ENCODE measurements around the gene STK10.
"Not testable (repeated sequence)": the region's sequence is repeated elsewhere in the genome, so short reads cannot be mapped to it uniquely, and the experiment has no call there.

The STK10 gene

DNA sequence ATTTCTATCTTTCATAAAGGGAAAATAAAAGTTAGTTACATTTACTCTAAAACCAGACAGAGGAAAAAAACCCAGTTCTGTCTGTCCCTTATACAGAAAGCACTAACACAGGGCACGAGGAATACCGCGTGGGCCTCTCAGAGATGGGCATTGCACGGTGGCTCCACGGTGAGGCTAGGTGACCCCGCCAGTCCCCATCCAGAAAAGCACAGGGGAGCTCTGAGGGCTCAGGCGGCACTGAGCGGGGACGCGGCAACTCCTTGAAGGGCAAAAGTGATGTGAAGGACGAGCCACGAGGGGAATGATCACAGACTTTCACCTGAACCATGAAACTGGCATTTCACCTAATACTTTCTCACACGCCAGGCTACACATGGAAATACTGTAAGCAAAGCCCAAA, 145.8 kb downstream of the STK10 start:
- intact Hi-C loops (cut with micrococcal nuclease), result no loop called here
- H3K4me1 Mint-ChIP-seq (ENCODE audit: low read depth), result peaks cover 34% of the 10 kb centered on the region

DNA sequence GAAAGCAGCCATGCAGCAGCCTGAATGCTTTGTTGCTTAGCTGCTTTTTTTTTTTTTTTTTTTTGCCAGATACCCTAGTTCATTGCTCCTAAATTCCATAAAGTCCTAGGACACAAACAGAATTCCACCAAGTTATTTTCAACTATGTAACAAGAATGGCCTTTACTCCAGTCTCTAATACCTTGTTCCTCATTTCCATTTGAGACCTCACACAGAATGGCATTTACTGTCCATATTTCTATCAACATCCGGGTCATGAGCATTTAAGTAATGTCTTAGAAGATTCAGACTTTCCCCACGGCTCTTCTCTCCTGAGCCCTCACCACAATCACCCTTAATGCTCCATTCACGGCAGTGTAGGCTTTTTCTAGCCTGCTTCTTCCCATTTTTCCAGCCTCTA, 149.9 kb downstream of the STK10 start:
- intact Hi-C loops (cut with micrococcal nuclease), result no loop called here
- Mint-ChIP-seq H3K4me3 (no peak overlapping the region), H3K4me1 (ENCODE audit: low read depth) (peaks cover 31% of the 10 kb centered on the region), H3K27me3 (no peaks in the 10 kb centered on the region), H3K36me3 (ENCODE audit: low read depth) (peaks cover 10% of the 10 kb centered on the region), H3K9me3 (no peaks in the 10 kb centered on the region), H3K27ac (no peak overlapping the region)

More for the DNA sequence above, 145.8 kb downstream of the STK10 start:
- Mint-ChIP-seq H3K27ac (peak overlapping the region; percentile 25), H3K4me3 (no peak overlapping the region), H3K27me3 (no peaks in the 10 kb centered on the region), H3K9me3 (no peaks in the 10 kb centered on the region), H3K36me3 (ENCODE audit: low read depth) (peaks cover 51% of the 10 kb centered on the region)

DNA sequence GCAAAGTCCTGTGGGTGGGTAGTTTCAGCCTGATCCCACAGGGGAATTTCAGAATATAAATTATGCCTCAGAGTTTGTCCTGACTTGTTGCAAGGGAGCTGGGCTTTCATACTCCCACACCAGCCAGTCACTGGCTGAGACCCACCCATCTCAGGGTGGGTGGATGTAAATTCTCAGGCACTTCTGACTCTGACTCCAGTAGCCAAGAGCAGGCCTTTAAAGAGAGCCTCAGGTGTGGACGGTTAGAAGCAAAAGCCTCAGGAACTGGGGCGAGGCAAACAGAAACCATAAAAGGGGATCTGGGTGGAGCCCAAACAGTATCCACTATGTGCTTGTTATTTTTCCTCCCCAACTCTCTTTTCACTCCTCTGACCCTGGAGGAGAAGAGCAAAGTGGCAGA, 153.0 kb downstream of the STK10 start:
- Mint-ChIP-seq H3K27ac (no peak overlapping the region), H3K27me3 (no peaks in the 10 kb centered on the region), H3K4me3 (no peak overlapping the region), H3K4me1 (ENCODE audit: low read depth) (peaks cover 34% of the 10 kb centered on the region), H3K36me3 (ENCODE audit: low read depth) (no peaks in the 10 kb centered on the region), H3K9me3 (peaks cover 20% of the 10 kb centered on the region)
- intact Hi-C loops (cut with micrococcal nuclease), result no loop called here

DNA sequence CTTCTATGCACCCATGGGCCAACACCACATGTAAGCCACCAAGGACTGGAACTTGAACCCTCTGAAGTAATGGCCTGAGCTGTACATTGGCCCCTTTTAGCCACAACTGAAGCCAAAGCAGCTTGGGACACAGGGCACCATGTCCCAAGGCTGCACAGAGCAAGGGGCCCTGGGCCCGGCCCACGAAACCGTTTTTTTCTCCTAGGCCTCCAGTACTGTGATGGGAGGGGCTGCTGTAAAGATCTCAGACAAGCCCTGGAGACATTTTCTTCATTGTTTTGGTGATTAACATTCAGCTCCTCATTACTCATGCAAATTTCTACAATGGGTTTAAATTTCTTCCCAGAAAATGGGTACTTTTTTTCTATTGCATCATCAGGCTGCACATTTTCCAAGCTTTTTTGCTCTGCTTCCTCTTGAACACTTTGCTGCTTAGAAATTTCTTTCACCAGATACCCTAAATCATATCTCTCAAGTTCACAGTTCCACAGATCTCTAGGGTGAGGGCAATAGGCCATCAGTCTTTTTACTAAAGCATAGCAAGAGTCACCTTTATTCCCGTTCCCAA, 156.0 kb downstream of the STK10 start:
- Mint-ChIP-seq H3K9me3 (peaks cover 20% of the 10 kb centered on the region), H3K27me3 (no peaks in the 10 kb centered on the region)
- intact Hi-C loops (cut with micrococcal nuclease), result no loop called here

DNA sequence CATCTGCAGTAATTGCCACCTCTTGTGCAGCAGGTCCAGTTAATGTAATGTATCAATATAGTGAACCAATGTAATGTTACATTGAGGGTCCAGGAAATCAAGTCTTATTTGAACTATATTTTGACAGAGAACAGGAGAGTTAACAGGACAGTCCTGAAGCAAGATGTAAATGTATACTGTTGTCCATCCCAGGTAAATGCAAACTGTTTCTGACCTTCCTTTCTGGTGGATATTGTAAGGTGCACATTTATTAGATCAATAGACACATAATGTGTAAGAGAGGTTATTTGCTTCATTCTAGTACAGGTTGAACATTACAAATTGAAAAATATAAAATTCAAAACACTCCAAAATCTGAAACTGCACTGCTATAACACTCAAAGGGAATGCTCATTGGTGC, 158.1 kb downstream of the STK10 start:
- Mint-ChIP-seq H3K27ac (no peak overlapping the region), H3K4me3 (no peak overlapping the region), H3K27me3 (no peaks in the 10 kb centered on the region), H3K36me3 (ENCODE audit: low read depth) (no peaks in the 10 kb centered on the region), H3K4me1 (ENCODE audit: low read depth) (peaks cover 11% of the 10 kb centered on the region), H3K9me3 (peaks cover 20% of the 10 kb centered on the region)
- intact Hi-C loops (cut with micrococcal nuclease), result no loop called here

More for the DNA sequence above, 156.0 kb downstream of the STK10 start:
- no peaks in the 10 kb centered on the region for H3K36me3 Mint-ChIP-seq (ENCODE audit: low read depth)
- peaks cover 20% of the 10 kb centered on the region for H3K4me1 Mint-ChIP-seq (ENCODE audit: low read depth)
- H3K4me3 Mint-ChIP-seq, result no peak overlapping the region
- H3K27ac Mint-ChIP-seq, result no peak overlapping the region

DNA sequence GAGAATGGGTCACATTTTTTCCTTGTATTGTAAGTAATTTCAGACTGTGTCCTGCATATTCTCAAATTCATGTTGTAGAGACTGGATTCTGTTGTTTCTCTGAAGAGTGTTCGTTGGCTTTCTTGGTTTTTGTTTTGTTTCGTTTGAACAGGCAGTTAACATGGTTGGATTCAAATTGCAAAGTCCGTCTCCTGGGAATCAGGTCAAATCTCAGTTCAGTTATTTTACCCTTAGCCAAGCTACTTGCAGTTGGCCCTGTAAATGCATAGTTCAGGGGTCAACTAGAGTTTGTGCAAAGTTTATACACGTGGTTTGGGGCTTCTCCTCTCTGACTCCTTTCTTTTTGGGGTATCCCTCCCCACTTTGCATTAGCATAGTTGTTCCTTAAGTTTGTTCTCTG, 159.9 kb downstream of the STK10 start:
- Mint-ChIP-seq H3K27ac (no peak overlapping the region), H3K4me1 (ENCODE audit: low read depth) (peaks cover 7% of the 10 kb centered on the region), H3K27me3 (no peaks in the 10 kb centered on the region), H3K36me3 (ENCODE audit: low read depth) (no peaks in the 10 kb centered on the region), H3K9me3 (peaks cover 20% of the 10 kb centered on the region), H3K4me3 (no peak overlapping the region)
- intact Hi-C loops (cut with micrococcal nuclease), result no loop called here

DNA sequence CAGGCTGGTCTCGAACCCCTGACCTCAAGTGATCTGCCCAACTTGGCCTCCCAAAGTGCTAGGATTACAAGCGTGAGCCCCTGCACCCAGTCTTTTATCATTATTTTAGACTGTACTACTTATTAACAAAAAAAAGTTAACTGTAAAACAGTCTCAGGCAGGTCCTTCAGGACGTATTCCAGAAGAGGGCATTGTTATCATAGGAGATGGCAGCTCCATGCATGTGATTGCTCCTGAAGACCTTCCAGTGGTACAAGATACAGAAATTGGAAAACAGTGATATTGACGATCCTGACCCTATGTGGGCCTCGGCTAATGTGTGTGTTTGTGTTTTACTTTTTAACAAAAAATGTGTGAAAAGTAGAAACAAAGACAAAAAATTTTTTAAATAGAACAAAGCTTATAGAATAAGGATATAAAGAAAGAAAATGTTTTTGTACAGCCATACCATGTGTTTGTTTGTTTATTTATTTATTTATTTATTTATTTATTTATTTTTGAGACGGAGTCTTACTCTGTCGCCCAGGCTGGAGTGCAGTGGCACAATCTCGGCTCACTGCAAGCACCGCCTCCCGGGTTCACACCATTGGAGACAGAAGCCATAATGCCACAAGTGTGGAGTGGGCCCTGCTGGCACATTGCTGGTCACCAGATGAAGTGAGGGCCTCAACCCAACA, 167.8 kb downstream of the STK10 start:
- H3K27ac Mint-ChIP-seq; H3K27me3 Mint-ChIP-seq; H3K4me3 Mint-ChIP-seq; H3K36me3 Mint-ChIP-seq (ENCODE audit: low read depth); H3K4me1 Mint-ChIP-seq (ENCODE audit: low read depth); intact Hi-C loops (cut with micrococcal nuclease); H3K9me3 Mint-ChIP-seq: not testable (repeated sequence)

DNA sequence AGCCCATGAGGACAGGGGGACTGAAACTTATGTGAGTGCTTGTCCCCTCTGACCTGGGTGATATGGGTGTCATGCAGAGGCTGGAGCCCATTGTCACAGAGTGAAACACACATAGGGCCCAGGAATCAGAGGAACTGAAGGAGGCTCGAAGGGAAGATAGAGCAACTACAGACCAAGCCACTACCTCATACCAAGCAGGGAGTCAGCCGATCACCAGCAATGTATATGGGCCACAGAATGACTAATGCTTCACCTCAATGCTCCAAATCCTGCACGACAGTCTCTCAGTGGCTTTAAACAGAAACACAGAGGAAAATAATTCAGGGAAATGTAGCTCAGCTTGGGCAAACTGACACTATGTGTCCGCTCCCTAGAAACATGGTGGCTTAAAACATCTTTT, 172.7 kb downstream of the STK10 start:
- Mint-ChIP-seq H3K27me3 (no peaks in the 10 kb centered on the region), H3K4me3 (no peak overlapping the region), H3K36me3 (ENCODE audit: low read depth) (no peaks in the 10 kb centered on the region), H3K27ac (no peak overlapping the region), H3K4me1 (ENCODE audit: low read depth) (no peaks in the 10 kb centered on the region), H3K9me3 (no peaks in the 10 kb centered on the region)
- intact Hi-C loops (cut with micrococcal nuclease), result no loop called here

DNA sequence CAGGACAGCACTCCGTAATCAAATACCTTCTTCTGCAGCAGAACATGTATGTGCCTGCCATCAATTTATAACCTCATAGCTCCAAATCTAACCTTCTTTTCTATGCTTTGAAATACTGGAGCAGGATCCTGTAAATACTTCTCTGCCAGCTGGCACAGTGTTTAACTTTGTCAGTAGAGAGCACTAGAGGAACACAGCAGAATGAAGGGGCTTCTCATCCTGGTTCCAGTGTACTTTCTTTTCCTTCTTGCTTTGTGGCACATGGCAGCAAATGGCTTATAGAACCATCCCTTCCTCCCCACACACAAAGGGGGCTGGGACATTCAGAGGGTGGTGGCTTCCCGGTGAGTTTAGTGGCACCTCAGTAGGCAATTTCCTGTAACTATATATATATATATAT, 177.7 kb downstream of the STK10 start:
- Mint-ChIP-seq H3K4me3 (no peak overlapping the region), H3K27me3 (no peaks in the 10 kb centered on the region), H3K9me3 (no peaks in the 10 kb centered on the region), H3K36me3 (ENCODE audit: low read depth) (peaks cover 20% of the 10 kb centered on the region), H3K27ac (no peak overlapping the region), H3K4me1 (ENCODE audit: low read depth) (peaks cover 19% of the 10 kb centered on the region)
- intact Hi-C loops (cut with micrococcal nuclease), result no loop called here

DNA sequence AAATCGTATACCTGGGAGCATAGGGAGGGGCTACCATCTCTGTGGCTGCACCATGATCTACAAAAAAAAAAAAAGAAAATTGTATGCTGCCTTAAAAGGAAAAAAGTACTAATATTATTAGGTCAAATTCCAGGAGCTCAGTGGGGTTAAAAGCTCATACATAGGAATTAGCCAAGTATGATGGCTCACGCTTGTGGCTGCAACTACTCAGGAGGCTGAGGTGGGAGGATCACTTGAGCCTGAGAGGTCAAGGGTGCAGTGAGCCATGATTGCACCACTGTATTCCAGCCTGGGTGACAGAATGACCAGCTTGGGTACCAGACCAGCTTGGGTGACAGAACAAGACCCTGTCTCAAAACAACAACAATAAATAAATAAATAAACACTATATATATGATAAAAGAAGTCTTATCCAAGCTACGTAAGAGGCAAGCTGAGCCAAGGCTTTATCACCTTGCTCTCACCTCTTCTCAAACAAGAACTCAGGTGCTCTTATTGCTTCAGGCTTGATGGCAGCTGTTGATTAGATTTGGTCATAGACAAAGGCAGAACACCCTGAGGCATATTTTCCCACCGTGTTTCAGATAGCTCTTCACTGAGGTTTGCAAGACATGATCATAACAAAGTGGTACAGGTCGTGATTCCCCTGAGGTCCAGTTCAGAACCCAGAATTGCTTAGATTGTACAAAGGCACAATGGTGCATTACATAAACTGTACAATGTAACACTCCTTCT, 178.3 kb downstream of the STK10 start:
- H3K27ac Mint-ChIP-seq, result no peak overlapping the region
- no peaks in the 10 kb centered on the region for H3K27me3 Mint-ChIP-seq

DNA sequence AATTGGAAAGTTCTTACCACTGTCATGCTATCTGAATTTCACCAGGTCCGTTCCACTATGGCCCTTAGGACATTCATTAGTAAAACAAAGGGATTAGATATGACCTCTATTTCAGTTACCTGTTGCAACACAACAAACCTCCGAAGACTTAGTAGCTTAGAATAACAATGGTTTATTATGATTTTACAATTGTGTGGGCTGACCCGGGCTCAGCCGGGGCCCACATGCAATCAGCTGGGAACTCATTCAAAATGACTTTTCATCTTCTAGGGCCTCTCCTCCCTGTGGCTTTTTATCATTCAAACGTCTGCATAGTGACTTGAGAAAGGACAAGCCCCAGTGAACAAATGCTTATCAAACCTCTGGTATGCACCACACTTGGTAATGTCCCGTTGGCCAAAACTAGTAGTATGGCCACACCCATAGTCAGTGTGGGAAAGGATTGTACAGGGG, 179.3 kb downstream of the STK10 start:
- H3K27me3 Mint-ChIP-seq, result no peaks in the 10 kb centered on the region
- H3K4me3 Mint-ChIP-seq, result no peak overlapping the region
- peaks cover 20% of the 10 kb centered on the region for H3K36me3 Mint-ChIP-seq (ENCODE audit: low read depth)
- intact Hi-C loops (cut with micrococcal nuclease), result loop anchor here (5.0 kb wide), 1 partner anchor 41 kb away; no protein-coding TSS in a partner anchor
- H3K9me3 Mint-ChIP-seq, result no peaks in the 10 kb centered on the region
- H3K27ac Mint-ChIP-seq, result no peak overlapping the region
- peaks cover 30% of the 10 kb centered on the region for H3K4me1 Mint-ChIP-seq (ENCODE audit: low read depth)

More for the DNA sequence above, 178.3 kb downstream of the STK10 start:
- peaks cover 20% of the 10 kb centered on the region for H3K36me3 Mint-ChIP-seq (ENCODE audit: low read depth)
- peaks cover 25% of the 10 kb centered on the region for H3K4me1 Mint-ChIP-seq (ENCODE audit: low read depth)
- H3K4me3 Mint-ChIP-seq, result no peak overlapping the region
- H3K9me3 Mint-ChIP-seq, result no peaks in the 10 kb centered on the region
- intact Hi-C loops (cut with micrococcal nuclease), result loop anchor here (5.0 kb wide), 1 partner anchor 42 kb away; no protein-coding TSS in a partner anchor

DNA sequence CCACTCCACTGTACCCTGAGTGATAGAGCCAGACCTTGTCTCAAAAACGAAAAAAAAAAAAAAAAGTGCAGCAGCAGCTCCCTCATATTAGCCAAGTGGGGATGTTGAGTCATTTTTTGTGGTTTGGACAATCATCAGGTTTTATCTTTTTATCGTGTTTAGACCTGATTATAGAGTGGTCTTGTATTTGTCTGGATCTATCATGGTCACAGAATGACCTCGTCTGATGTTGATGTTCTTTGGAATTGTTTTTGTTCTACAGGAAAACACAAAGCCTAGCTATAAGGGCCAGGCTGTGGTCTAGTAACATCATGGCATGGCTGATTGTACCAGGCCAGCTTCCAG, 179.9 kb downstream of the STK10 start:
- peaks cover 36% of the 10 kb centered on the region for H3K4me1 Mint-ChIP-seq (ENCODE audit: low read depth)
- intact Hi-C loops (cut with micrococcal nuclease), result loop anchor here (5.0 kb wide), 1 partner anchor 41 kb away; no protein-coding TSS in a partner anchor
- no peak overlapping the region for H3K4me3 Mint-ChIP-seq
- H3K27ac Mint-ChIP-seq, result no peak overlapping the region
- no peaks in the 10 kb centered on the region for H3K27me3 Mint-ChIP-seq
- H3K9me3 Mint-ChIP-seq, result no peaks in the 10 kb centered on the region
- peaks cover 20% of the 10 kb centered on the region for H3K36me3 Mint-ChIP-seq (ENCODE audit: low read depth)

DNA sequence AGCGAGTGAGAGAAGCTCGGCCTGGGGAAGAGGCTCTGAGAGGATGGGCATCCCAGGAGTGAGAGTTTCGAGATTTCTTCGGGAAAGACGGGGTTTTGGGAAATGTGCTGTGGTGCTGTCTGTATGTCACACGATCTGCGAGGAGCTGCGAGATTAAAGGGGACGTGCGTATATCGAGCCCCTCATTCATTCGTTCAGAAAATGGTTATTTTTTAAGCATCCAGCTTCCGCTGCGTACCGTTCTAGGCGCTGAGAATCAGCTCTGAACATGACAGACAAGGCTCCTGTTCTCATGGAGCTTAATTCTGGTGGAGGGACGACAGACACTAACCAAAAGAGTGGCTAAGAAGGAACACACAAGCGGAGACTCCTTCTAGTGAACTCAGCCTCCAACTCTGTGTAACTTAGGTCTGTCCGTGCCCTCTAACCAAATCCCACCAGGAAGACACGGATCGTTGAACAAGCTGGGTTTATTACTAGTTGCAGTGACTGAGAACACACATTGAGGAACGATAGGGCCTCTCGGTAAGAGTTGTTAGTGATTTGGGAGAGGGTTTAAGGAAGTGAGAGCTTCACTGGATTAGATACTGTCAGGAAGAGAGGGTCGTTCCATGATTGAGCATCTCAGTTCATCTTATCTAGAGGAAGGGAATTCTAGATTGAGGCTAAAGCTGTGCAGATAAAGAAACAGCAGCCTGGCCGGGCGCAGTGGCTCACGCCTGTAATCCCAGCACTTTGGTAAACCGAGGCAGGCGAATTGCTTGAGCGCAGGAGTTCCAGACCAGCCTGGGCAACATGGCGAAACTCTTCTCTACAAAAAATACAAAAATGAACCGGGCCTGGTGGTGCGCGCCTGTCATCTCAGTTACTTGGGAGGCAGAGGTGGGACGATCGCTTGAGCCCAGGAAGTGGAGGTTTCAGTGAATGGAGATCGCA, 180.6 kb downstream of the STK10 start:
- intact Hi-C loops (cut with micrococcal nuclease), result loop anchor here (2.0 to 5.0 kb wide), 2 partner anchors 40 to 181 kb away; partner anchors contain the start of gene STK10
- H3K36me3 Mint-ChIP-seq (ENCODE audit: low read depth), result peaks cover 20% of the 10 kb centered on the region
- H3K27ac Mint-ChIP-seq, result peak overlapping the region; percentile 93
- H3K27me3 Mint-ChIP-seq, result no peaks in the 10 kb centered on the region
- H3K4me3 Mint-ChIP-seq, result peak overlapping the region; percentile 85
- H3K4me1 Mint-ChIP-seq (ENCODE audit: low read depth), result peaks cover 42% of the 10 kb centered on the region
- H3K9me3 Mint-ChIP-seq, result no peaks in the 10 kb centered on the region
